Caco-2 (cell line): Measurements from ENCODE around the gene SNAP47. TPM values are rescaled to one million over a fixed set of nuclear protein-coding genes. Genes with fewer than 3 reads are reported as not detected.

ENCODE experiments used
- BruUV-seq: library from RNA; stranded (reverse); fragments of 400-500 nt; replicated peaks from 2 replicates; lab custom pipeline; 2021; lab: Mats Ljungman, UMichigan
- CTCF ChIA-PET: fragments of 300-600 bp; sonication (Branson Sonifier 250); formaldehyde crosslinking; loops from one replicate; lab custom pipeline; 2022; ENCODE audit warnings: antibody characterized with exemption; lab: Charles Lee
- POLR2A ChIA-PET: fragments of 300-600 bp; sonication (Branson Sonifier 250); formaldehyde crosslinking; loops from one replicate; lab custom pipeline; 2022; ENCODE audit warnings: antibody characterized with exemption; lab: Charles Lee
- DNase-seq, 2 experiments: peaks; one replicate each; pipeline versions ENCODE4 v3.0.0 to v3.0.0-alpha.2; 2020 to 2022
- H3K27me3 ChIP-seq: replicated peaks from 2 replicates; pipeline ENCODE4 v1.6.0; 2011; ENCODE audit warnings: low read length; ENCODE audit not compliant: control insufficient read depth, insufficient read depth
- H3K36me3 ChIP-seq: 2 replicates; pipeline ENCODE4 v1.5.1; 2011; ENCODE audit warnings: low read length; ENCODE audit not compliant: control insufficient read depth, insufficient read depth
- H3K4me1 ChIP-seq: fragments of 250-450 bp; sonication (Bioruptor Pico); 2 replicates; pipeline ENCODE4 v1.5.1; 2020; ENCODE audit warnings: mild to moderate bottlenecking
- H3K4me3 ChIP-seq: 2 replicates; pipeline ENCODE4 v1.5.1; 2011; ENCODE audit warnings: low read depth, mild to moderate bottlenecking, control low read depth, low read length
- H3K9me3 ChIP-seq: fragments of 250-450 bp; sonication (Bioruptor Pico); 2 replicates; pipeline ENCODE4 v1.5.1; 2020; ENCODE audit warnings: mild to moderate bottlenecking, moderate library complexity
- H3K27ac Mint-ChIP-seq: one replicate; pipeline ENCODE4 v1.8.0; 2022; ENCODE audit warnings: mixed read lengths; ENCODE audit not compliant: unreplicated experiment
- H3K27me3 Mint-ChIP-seq: one replicate; pipeline ENCODE4 v1.8.0; 2022; ENCODE audit warnings: mixed read lengths; ENCODE audit not compliant: insufficient read depth, unreplicated experiment
- H3K36me3 Mint-ChIP-seq: one replicate; pipeline ENCODE4 v1.8.0; 2022; ENCODE audit warnings: mild to moderate bottlenecking, mixed read lengths; ENCODE audit not compliant: insufficient read depth, unreplicated experiment
- H3K4me1 Mint-ChIP-seq: one replicate; pipeline ENCODE4 v1.8.0; 2022; ENCODE audit warnings: low read depth, mixed read lengths; ENCODE audit not compliant: unreplicated experiment
- H3K4me3 Mint-ChIP-seq: one replicate; pipeline ENCODE4 v1.8.0; 2022; ENCODE audit warnings: mild to moderate bottlenecking, moderate library complexity, mixed read lengths; ENCODE audit not compliant: unreplicated experiment
- H3K9me3 Mint-ChIP-seq: one replicate; pipeline ENCODE4 v1.8.0; 2022; ENCODE audit warnings: mixed read lengths; ENCODE audit not compliant: unreplicated experiment
- CTCF ChIP-seq, 2 experiments: fragments of 200-600 bp in 1 of 2; IDR thresholded peaks; 1 replicate in 1 of 2; 2 replicates in 1 of 2; pipeline versions ENCODE4 v1.5.1 to v1.8.0; 2011 to 2022; ENCODE audit warnings: antibody characterized with exemption in 1 of 2, control low read depth in 1 of 2, inconsistent platforms in 1 of 2, low read depth in 1 of 2, low read length in 1 of 2, mild to moderate bottlenecking in 1 of 2, moderate library complexity in 1 of 2; ENCODE audit not compliant: insufficient read depth in 1 of 2, severe bottlenecking in 1 of 2, unreplicated experiment in 1 of 2
- intact Hi-C: fragments of 100-400 bp; cut with micrococcal nuclease; formaldehyde crosslinking; loops from one replicate; pipeline ENCODE4 v1.10.0; 2022; ENCODE audit not compliant: unreplicated experiment
- total RNA-seq: library from RNA; stranded (reverse); gene quantifications from 2 replicates; pipeline ENCODE4 v1.2.3, GENCODE V29; 2022

SNAP47 gene
- total RNA-seq, 1 experiment from 2014 or later, result 29.1 TPM

- Histone ChIP-seq H3K36me3 (no peaks in the 10 kb centered on the region; the same call in none of the 2 replicates), H3K27me3 (no peaks in the 10 kb centered on the region), H3K9me3 (no peaks in the 10 kb centered on the region), H3K4me1 (no peaks in the 10 kb centered on the region), H3K4me3 (no peak overlapping the region)
- no peaks in the 10 kb centered on the region for H3K4me1 Mint-ChIP-seq
- no TSS peak for BruUV-seq
- H3K4me3 Mint-ChIP-seq, result no peak overlapping the region
- CTCF ChIA-PET, result no interaction called here
- H3K27me3 Mint-ChIP-seq, result no peaks in the 10 kb centered on the region
- no peak overlapping the region for H3K27ac Mint-ChIP-seq
- DNase-seq, result no peak
- peaks cover 22% of the 10 kb centered on the region for H3K36me3 Mint-ChIP-seq
- no peaks in the 10 kb centered on the region for H3K9me3 Mint-ChIP-seq
- POLR2A ChIA-PET, result no interaction called here
- TF ChIP-seq CTCF (IDR thresholded peaks at IDR 0.05; ENCODE audit: insufficient read depth in 1 of 2, low read depth in 1 of 2, low read length in 1 of 2, severe bottlenecking in 1 of 2, unreplicated experiment in 1 of 2), result no peak
- intact Hi-C loops, result no loop called here
These were observed 34.1 kb downstream of the SNAP47 start for GRCh38 chr1:227769047-227769935.

GRCh38 chr1:227769936-227770494, 34.8 kb downstream of the SNAP47 start:
- ChIA-PET CTCF (no interaction called here), POLR2A (no interaction called here)
- Mint-ChIP-seq H3K27me3 (no peaks in the 10 kb centered on the region), H3K9me3 (no peaks in the 10 kb centered on the region), H3K4me1 (no peaks in the 10 kb centered on the region), H3K27ac (no peak overlapping the region), H3K4me3 (no peak overlapping the region), H3K36me3 (peaks cover 19% of the 10 kb centered on the region)
- no peaks in the 10 kb centered on the region for H3K27me3 ChIP-seq
- TF ChIP-seq CTCF (IDR thresholded peaks at IDR 0.05; ENCODE audit: insufficient read depth in 1 of 2, low read depth in 1 of 2, low read length in 1 of 2, severe bottlenecking in 1 of 2, unreplicated experiment in 1 of 2), result no peak
- H3K9me3 ChIP-seq, result no peaks in the 10 kb centered on the region
- no peaks in the 10 kb centered on the region; the same call in none of the 2 replicates for H3K36me3 ChIP-seq
- BruUV-seq, result no TSS peak
- DNase-seq, result no peak
- H3K4me1 ChIP-seq, result no peaks in the 10 kb centered on the region
- no peak overlapping the region for H3K4me3 ChIP-seq
- intact Hi-C loops, result no loop called here

GRCh38 chr1:227770812-227771211, 35.6 kb downstream of the SNAP47 start:
- Mint-ChIP-seq H3K36me3 (peaks cover 19% of the 10 kb centered on the region), H3K4me3 (no peak overlapping the region), H3K27me3 (no peaks in the 10 kb centered on the region), H3K9me3 (no peaks in the 10 kb centered on the region), H3K27ac (no peak overlapping the region), H3K4me1 (no peaks in the 10 kb centered on the region)
- ChIA-PET POLR2A (no interaction called here), CTCF (no interaction called here)
- no TSS peak for BruUV-seq
- Histone ChIP-seq H3K27me3 (no peaks in the 10 kb centered on the region), H3K9me3 (no peaks in the 10 kb centered on the region), H3K4me3 (no peak overlapping the region), H3K36me3 (no peaks in the 10 kb centered on the region; the same call in none of the 2 replicates), H3K4me1 (no peaks in the 10 kb centered on the region)
- DNase-seq, result no peak
- intact Hi-C loops, result no loop called here
- no peak for TF ChIP-seq CTCF (IDR thresholded peaks at IDR 0.05; ENCODE audit: insufficient read depth in 1 of 2, low read depth in 1 of 2, low read length in 1 of 2, severe bottlenecking in 1 of 2, unreplicated experiment in 1 of 2)
